ACHN (cell line): ENCODE measurements around the gene TOM1L2.
A peak's percentile ranks its signal among the peaks of the same experiment; 100 is the strongest.

ENCODE experiments used
- DNase-seq: peaks from one replicate; pipeline ENCODE4 v3.0.0-alpha.2; 2015
- in situ Hi-C: cut with HindIII; loops from 2 replicates; pipeline ENCODE4 v1.10.0; 2017; ENCODE audit warnings: low sequenced_read_pairs, low pct_ligation_motif_present, low pct_unique_long_range_greater_than_20kb

TOM1L2 gene

GRCh38 chr17:17820463-17821158 lies 151.6 kb downstream of the TOM1L2 start:
- in situ Hi-C loops: no loop called here
- DNase-seq: no peak

- in situ Hi-C loops: no loop called here
- no peak for DNase-seq
Observed at GRCh38 chr17:17820046-17820445, 152.2 kb downstream of the TOM1L2 start.

- peak; percentile 88 for DNase-seq
- in situ Hi-C loops: no loop called here
Observed at GRCh38 chr17:17819561-17819995, 152.6 kb downstream of the TOM1L2 start.

GRCh38 chr17:17819111-17819510 lies 153.1 kb downstream of the TOM1L2 start:
- no peak for DNase-seq
- in situ Hi-C loops: no loop called here

- in situ Hi-C loops: no loop called here
- DNase-seq: peak; percentile 57
Observed at GRCh38 chr17:17818088-17818526, 154.1 kb downstream of the TOM1L2 start.

GRCh38 chr17:17817552-17817947 lies 154.7 kb downstream of the TOM1L2 start:
- DNase-seq: no peak
- in situ Hi-C loops: no loop called here

GRCh38 chr17:17816831-17817551 lies 155.2 kb downstream of the TOM1L2 start:
- in situ Hi-C loops: no loop called here
- DNase-seq: no peak

- DNase-seq: no peak
- in situ Hi-C loops: no loop called here
Observed at GRCh38 chr17:17816240-17816814, 155.9 kb downstream of the TOM1L2 start.

- in situ Hi-C loops: no loop called here
- no peak for DNase-seq
Observed at GRCh38 chr17:17815436-17816200, 156.6 kb downstream of the TOM1L2 start.

GRCh38 chr17:17815062-17815406 lies 157.2 kb downstream of the TOM1L2 start:
- in situ Hi-C loops: no loop called here
- no peak for DNase-seq

- DNase-seq: no peak
- in situ Hi-C loops: no loop called here
Observed at GRCh38 chr17:17814162-17815061, 157.8 kb downstream of the TOM1L2 start.

GRCh38 chr17:17813725-17814095 lies 158.5 kb downstream of the TOM1L2 start:
- no peak for DNase-seq
- in situ Hi-C loops: no loop called here

GRCh38 chr17:17813055-17813724 lies 159.0 kb downstream of the TOM1L2 start:
- in situ Hi-C loops: no loop called here
- DNase-seq: no peak

GRCh38 chr17:17812211-17813054 lies 159.8 kb downstream of the TOM1L2 start:
- in situ Hi-C loops: no loop called here
- DNase-seq: peak; percentile 59

GRCh38 chr17:17811381-17812210 lies 160.6 kb downstream of the TOM1L2 start:
- in situ Hi-C loops: no loop called here

GRCh38 chr17:17810895-17811248 lies 161.3 kb downstream of the TOM1L2 start:
- DNase-seq: no peak
- in situ Hi-C loops: no loop called here

More at GRCh38 chr17:17811381-17812210, 160.6 kb downstream of the TOM1L2 start:
- DNase-seq: no peak
